GM04504 (cell line): ENCODE measurements around the gene AKNA.

ENCODE experiments used
- DNase-seq: peaks from one replicate; pipeline ENCODE4 v3.0.0-alpha.2; 2012; ENCODE audit warnings: low read depth

AKNA gene

DNA sequence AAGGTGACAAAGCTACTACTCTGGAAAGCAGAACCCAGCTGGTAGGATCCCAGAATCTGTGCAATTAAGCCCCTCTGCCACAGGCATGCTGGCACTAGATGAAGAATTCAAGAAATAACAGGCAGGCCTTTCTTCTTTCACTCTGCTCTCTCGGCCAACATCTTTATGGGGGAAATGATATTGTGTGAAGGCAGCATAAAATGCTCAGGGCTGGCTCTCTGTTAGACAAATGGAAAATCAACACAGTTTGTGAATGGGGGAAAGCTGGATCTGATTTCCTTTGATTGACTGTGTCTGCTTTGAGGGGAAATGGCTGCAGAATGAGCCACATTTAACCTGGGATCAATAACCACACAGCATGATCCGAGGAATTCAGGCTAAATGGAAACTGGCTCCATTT lies 29.1 kb upstream of the AKNA start:
- no peak for DNase-seq

DNA sequence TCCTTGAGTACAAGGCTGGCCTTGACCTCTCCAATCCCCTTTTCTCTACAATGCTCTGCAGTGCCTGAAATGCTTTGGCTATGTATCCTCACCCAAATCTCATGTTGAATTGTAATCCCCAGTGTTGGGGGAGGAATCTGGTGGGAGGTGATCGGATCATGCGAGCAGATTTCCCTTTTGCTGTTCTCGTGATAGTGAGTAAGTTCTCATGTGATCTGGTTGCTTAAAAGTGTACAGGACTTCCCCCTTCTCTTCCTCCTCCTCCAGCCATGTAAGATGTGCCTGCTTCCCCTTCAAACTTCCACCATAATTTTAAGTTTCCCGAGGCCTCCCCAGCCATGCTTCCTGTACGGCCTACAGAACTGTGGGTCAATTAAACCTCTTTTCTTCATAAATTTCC lies 28.5 kb upstream of the AKNA start:
- no peak for DNase-seq

DNA sequence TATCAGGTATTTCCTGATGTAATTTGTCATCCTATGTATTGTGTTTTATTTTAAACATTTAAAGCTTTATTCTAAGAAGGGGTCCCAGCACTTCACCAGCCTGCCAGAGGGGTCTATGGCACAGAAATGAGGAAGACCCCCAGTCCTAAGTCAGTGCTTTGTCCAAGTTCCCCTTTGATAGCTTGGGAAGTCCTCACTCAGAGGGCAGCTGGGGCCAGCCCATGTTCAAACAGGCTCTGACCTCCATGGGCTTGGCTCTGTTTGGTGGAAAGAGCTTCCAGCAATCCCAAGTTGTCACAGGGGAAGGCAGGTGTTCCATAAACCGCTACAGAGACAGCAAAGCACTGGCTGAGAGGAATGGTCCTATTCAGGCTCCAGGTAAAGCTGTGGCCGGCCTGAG lies 26.6 kb upstream of the AKNA start:
- DNase-seq = no peak

GRCh38 chr9:114413861-114414301 lies 26.1 kb upstream of the AKNA start:
- DNase-seq = no peak

- no peak for DNase-seq
Observed at GRCh38 chr9:114412048-114412683, 24.4 kb upstream of the AKNA start.

DNA sequence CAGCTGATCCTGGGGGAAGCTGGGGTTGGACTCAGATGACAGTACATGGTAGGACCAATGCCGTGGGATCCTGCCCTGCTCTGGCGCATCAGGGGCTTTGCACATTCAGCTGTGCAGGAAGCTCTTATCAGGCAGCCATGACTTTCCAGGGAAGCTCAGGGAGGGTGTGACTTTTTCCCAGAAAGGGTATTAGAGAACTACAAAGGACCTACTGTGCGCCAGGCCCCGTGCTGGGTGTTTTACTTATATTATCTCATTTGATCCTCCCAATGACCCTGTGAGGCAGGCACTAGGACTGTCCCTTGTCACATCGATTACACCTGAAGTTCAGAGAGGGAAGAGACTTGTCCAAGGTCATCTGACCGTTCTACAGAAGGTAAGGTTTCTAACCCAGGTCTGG lies 23.7 kb upstream of the AKNA start:
- no peak for DNase-seq

DNA sequence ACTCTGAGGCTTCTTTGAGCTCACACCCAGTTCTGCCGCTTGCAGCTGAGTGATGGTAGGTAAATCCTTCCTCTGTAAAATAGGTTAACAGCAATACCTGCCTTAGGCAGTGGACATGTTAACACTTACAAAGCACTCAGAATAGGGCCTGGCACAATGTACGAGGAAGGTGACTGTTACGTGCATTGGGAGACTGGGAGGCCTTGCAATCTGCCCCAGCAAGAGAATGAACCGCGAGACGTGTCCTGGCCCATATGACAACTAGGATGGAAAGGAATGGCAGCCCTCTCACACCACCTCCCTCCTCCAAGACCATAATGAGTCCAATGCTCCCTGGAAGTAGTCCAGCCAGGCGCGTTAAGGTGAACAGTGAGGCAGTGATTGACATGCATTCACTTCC lies 23.1 kb upstream of the AKNA start:
- DNase-seq = no peak

DNA sequence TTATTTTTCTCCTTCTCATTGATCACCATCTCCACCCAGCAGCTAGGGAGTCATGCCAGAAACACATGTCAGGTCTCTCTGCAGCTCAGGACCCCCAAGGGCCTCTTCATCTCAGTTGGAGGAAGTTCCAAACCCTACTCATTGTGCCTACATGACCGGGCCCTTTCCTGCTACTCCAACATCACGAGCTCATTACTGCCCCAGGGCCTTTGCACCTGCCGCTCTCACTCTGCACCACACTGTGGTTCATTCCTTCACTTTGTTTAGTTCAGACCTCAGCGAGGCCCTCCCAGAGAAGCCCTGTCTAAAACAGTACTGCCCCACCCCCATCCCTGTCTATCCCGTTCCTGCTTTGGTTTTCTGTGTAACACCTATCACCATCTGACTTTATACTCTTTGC lies 22.1 kb upstream of the AKNA start:
- DNase-seq = no peak

DNA sequence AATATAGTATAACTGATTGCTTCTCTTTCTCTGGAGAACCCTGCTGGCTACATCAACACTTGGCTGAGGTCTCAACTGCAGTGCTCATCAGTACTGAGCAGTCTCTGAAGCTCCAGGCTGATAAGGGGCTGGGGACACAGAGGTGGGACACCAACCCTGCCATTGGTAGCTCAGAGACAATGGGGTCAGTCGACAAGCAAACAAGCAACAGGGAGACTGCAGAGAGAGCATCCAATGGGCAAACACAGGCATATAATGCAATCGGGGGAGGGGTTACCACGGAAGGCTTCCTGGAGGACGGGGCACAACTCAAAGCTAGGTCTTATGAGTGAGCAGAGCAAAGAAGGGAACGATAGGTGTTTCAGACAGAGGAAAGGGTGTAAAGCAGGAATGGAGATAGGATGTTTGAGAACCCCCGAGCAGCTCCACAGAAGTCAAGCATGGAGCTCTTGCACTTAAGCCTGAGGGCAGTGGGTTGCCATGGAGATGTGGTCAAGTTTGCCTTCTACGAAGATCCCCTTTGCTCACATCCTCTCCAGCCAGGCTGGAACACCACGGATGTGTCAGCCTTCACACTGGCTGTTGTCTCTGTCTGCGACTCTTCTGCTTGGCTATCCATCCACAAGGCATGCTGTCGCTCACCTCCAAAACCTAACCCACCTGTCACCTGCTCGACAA lies 21.5 kb upstream of the AKNA start:
- no peak for DNase-seq

GRCh38 chr9:114408645-114409044 lies 20.9 kb upstream of the AKNA start:
- DNase-seq = no peak

GRCh38 chr9:114407889-114408288 lies 20.1 kb upstream of the AKNA start:
- no peak for DNase-seq

DNA sequence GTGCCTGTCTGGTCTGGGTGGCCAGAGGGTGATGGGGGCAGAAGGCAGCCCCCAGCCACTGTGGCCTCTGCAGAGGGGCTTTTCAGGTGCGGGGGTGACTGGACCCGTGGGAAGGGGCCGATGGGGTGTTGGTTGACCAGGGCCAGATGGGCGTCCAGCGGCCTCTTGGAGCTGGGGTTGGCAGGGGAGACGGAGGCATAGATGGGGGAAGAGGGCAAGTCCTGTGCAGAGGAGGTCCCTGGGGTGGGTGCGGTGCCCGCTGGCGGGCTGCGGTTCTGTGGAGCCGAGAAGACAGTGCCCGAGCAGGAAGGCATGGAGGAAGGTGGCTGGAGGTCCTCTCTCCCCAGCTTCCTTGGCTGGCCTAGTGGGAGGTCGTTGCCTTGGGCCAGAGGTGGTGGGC lies 18.7 kb upstream of the AKNA start:
- DNase-seq = no peak

DNA sequence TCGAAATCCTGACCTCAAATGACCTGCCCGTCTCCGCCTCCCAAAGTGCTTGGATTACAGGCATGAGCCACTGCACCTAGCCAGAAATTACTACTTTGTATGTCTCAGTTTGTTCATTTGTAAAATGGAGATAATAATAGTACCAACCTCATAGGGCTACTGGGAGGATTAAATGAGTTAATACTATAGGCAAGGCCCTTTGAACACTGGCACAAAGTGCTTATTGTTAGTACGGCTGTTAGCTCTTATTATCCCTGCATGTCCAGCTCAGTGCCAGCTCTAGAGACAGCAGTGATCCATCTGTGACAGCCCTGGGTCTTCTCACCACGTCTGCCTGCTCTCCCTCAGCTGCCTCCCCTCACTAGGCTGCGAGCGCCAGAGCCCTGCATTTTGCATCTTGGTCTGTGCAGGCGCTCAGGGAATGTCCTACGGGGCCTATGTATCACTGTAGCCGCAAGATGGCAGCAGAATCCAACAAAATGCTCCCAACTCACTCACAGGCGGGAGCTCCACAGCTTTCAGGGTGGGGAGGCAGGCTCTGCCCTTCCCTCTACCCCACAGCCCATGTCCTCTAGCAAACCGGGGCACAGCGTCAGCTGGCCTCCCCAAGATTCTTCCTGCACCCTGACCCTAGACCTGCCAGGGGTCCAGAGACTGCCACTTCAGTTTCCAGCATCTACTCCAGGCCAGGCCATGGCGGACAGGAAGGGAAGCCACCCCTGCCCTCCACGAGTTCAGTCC lies 17.7 kb upstream of the AKNA start:
- DNase-seq = peak; percentile 54

GRCh38 chr9:114404531-114404930 lies 16.7 kb upstream of the AKNA start:
- DNase-seq = no peak

GRCh38 chr9:114403153-114403756 lies 15.5 kb upstream of the AKNA start:
- no peak for DNase-seq

DNA sequence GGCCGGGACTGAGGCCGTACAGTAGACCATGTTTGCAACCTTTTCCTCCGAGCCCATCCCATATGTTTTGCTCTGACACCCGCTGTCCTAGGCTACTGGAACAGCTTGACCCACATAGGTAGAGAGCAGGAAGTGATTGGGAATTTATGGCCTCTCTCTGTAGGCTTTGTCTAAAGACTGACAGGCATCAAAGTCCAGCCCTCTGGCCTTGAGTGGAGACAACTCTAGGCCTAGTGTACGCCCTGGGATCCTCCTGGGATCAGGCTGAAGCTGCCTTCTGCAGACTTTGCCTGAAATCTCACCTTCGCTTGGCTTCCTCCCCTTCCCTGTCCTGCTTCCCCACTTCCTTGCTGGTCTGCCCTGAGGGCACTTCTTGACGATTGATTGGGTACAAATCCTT lies 13.6 kb upstream of the AKNA start:
- DNase-seq = no peak

DNA sequence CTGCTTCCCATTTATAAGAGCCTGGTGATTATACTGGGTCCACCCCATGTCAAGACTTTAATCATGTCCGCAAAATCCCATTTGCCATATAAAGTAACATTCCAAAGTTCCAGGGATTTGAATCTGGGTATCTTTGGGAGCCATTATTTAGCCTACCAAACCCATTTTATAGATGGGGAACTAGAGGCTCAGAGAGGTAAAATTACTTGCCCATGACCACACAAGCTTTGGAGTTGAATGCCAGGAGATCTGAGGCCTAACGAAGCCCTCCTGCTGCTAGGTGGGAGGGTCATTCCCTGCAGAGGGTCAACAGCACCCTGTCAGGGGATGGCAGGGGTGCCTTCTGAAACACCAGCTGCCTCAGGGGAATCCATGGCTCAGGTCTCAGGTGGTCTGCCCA lies 13.0 kb upstream of the AKNA start:
- DNase-seq = no peak

DNA sequence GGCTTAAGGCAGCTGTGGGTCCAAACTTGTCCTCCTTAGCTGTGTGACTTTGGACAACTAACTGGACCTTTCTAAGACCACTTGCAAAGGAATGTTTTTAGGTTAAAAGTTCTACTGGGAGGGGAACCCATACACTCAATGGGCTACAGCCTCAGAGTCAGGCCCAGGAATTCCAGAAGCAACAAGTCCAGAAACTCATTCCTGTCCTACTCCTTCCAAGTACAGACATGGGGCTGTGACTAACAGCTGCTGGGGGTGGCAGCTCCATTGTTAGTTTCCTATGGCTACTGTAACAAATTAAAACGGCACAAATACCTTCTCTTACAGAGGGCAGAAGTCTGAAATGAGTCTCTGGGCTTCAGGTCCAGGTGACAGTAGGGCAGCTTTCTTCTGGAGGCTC lies 12.4 kb upstream of the AKNA start:
- no peak for DNase-seq

DNA sequence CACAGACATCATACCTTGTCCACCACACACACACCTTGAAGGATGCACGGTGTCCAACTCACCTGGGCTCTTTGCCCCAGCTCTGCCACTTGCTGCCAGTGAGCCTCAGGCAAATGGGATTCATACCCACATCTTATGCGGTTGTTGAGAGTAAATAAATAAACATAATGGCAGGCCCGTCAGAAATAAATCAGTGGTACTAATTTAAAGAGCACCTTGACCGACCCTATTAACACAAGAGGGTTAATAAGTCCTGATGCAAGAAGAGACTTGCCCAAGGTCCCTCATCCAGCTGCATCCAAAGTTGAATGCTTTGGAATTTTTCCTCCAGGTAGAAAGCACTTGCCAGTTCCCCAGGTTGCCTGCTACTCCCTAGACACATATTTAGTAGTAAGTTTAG lies 11.6 kb upstream of the AKNA start:
- DNase-seq = no peak

DNA sequence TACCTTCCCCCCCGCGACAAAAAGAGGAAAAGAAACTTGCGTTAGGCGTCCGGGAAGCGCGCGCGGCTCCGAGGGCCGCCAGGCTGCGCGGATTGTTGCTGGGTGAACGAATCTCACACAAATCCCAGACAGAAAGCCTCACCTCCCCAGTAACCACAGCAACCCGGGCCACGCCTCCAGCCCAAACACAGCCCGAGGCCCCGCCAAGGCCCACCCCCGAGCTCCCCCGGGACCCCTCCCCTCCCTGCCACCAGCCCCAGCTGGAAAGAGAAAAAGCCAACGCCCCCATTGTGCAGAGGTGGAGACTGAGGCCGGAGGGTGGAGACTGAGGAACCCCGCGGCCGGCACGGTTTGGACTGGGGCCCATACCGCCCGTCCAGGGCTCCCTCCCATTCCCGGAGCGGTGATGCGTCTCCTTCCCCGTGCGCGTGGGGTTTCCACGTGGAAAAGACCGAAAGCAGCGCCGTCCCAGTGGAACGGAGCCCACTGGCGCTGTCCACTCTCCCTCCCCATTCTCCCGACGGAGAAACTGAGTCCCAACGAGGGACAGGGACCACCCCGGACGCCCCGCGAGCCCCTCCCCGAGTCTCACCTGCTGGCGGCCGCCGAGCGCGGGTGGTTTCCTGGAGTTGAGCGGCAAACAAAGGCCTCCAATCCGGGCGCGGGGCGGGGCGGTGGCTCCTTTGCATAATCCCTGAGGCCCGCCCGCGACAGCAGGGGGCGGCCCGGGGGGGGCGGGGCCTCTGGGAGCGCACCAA lies 10.2 kb upstream of the AKNA start:
- peak; percentile 86 for DNase-seq

GRCh38 chr9:114397219-114397847 lies 9.6 kb upstream of the AKNA start:
- DNase-seq = no peak
